Choroid plexus epithelial cell (primary cell): ENCODE data around the gene GREB1L.

Experiments
- DNase-seq: peaks from one replicate; pipeline ENCODE4 v3.0.0-alpha.2; 2010; ENCODE audit warnings: low read depth
- H3K4me3 ChIP-seq: 2 replicates; pipeline ENCODE4 v1.5.1; 2011; ENCODE audit warnings: low read depth, mild to moderate bottlenecking, control low read depth, low read length, moderate library complexity
- TF ChIP-seq, protein P1 (sequence below): conservative IDR thresholded peaks from 2 replicates; pipeline ENCODE4 v1.5.1; 2011; ENCODE audit warnings: low read depth, mild to moderate bottlenecking, control low read depth, inconsistent platforms, low read length, moderate library complexity

The GREB1L gene

GRCh38 chr18:21526463-21526862 lies 284.4 kb downstream of the GREB1L start:
- H3K4me3 ChIP-seq, result no peak overlapping the region
- no peak for DNase-seq
- TF ChIP-seq, protein P1, sequence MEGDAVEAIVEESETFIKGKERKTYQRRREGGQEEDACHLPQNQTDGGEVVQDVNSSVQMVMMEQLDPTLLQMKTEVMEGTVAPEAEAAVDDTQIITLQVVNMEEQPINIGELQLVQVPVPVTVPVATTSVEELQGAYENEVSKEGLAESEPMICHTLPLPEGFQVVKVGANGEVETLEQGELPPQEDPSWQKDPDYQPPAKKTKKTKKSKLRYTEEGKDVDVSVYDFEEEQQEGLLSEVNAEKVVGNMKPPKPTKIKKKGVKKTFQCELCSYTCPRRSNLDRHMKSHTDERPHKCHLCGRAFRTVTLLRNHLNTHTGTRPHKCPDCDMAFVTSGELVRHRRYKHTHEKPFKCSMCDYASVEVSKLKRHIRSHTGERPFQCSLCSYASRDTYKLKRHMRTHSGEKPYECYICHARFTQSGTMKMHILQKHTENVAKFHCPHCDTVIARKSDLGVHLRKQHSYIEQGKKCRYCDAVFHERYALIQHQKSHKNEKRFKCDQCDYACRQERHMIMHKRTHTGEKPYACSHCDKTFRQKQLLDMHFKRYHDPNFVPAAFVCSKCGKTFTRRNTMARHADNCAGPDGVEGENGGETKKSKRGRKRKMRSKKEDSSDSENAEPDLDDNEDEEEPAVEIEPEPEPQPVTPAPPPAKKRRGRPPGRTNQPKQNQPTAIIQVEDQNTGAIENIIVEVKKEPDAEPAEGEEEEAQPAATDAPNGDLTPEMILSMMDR, result no peak

GRCh38 chr18:21534327-21534726 lies 292.3 kb downstream of the GREB1L start:
- DNase-seq, result no peak
- TF ChIP-seq, protein P1, result no peak
- no peak overlapping the region for H3K4me3 ChIP-seq

DNA sequence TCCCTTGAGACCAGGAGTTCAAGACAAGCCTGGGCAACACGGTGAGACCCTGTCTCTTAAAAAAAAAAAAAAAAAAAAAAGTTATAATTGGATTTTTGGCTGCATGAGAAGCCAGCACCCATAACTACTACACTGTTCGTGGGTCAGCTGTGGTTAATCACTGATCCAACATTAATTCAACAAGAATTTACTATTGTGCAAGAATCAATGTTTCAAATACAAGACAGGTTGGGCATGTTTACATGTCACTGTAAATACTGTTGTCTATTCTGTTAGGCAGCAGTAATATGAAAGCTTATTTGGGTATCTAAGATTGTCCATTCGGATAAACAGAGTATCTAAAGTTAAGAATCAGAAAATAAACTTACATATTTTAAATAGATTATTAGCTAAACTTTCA lies 296.2 kb downstream of the GREB1L start:
- DNase-seq, result no peak
- TF ChIP-seq, protein P1, result no peak
- no peak overlapping the region for H3K4me3 ChIP-seq

- H3K4me3 ChIP-seq, result no peak overlapping the region
- TF ChIP-seq, protein P1, result no peak
- no peak for DNase-seq
These were observed 304.4 kb downstream of the GREB1L start for GRCh38 chr18:21546423-21546822.

- no peak for DNase-seq
- TF ChIP-seq, protein P1, result no peak
- no peak overlapping the region for H3K4me3 ChIP-seq
These were observed 306.6 kb downstream of the GREB1L start for GRCh38 chr18:21548647-21549046.

DNA sequence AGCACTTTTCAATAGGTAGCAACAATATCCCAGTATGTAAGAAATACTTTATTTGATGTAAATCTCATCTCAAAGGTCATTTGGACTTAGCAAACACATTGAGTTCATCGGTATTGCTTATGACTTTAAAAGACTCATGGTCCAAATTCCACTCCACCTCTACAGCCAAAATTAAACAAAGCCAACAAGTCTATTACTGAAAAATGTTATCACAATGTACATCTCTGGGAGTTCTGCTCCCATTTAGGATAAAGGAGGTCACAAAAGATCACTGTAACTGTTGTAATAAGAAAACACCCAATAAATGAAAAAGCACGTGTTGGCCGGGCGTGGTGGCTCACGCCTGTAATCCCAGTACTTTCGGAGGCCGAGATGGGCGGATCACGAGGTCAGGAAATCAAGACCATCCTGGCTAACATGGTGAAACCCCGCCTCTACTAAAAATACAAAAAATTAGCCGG lies 308.5 kb downstream of the GREB1L start:
- DNase-seq, result no peak
- TF ChIP-seq, protein P1, result no peak
- H3K4me3 ChIP-seq, result no peak overlapping the region

DNA sequence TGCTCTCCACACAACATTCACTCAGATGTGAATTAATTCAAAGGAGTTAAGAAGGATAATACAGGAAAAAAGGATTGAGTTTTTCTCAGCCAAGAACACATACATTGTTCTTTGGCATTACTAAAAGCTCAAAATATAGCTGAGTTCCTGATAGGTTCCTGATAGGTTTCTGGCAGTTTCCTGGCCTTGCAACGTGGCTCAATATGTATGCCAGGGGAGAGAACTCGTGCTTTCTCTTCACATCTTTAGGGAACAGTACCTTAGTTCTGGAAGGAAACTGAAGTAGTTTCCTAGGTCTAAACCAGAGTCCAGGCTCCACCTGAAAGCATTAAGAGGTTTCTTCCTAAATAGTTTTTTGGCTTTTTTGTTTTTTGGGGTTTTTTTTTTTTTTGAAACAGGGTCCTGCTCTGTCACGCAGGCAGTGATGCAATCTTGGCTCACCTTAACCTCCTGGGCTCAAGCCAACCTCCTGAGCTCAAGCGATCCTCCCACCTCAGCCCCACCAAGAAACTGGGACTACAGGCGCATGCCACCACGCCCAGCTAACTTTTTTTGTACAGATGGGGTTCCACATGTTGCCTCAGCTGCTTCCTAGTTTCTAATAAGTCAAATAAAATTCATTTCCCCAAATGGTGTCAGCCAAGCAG lies 315.7 kb downstream of the GREB1L start:
- TF ChIP-seq, protein P1, result no peak
- H3K4me3 ChIP-seq, result no peak overlapping the region
- no peak for DNase-seq
